Stimulated activated naive CD8-positive, alpha-beta T cell treated with anti-CD3 and anti-CD28 coated beads, Interleukin-15, amount 100 ng/mL, for 72 hours (primary cell): ENCODE data around the gene CPNE9.

ENCODE experiments used
- ATAC-seq: fragments of 150-1000 bp; cut with Tn5 transposase; 2 replicates; pipeline ENCODE4 v1.10.0; 2021; ENCODE audit warnings: mild to moderate bottlenecking, moderate library complexity
- DNase-seq, 2 donors: peaks; one replicate each; pipeline ENCODE4 v3.0.0; 2021 to 2022
- H3K27ac Mint-ChIP-seq, 2 donors: one replicate each; pipeline ENCODE4 v1.8.0; 2022; ENCODE audit warnings: mild to moderate bottlenecking in 2 of 2, mixed read lengths in 2 of 2, moderate library complexity in 2 of 2
- H3K27me3 Mint-ChIP-seq: one replicate; pipeline ENCODE4 v1.8.0; 2022; ENCODE audit warnings: mixed read lengths
- H3K4me1 Mint-ChIP-seq: one replicate; pipeline ENCODE4 v1.8.0; 2022; ENCODE audit warnings: mild to moderate bottlenecking, mixed read lengths
- H3K4me3 Mint-ChIP-seq, 2 donors: one replicate each; pipeline ENCODE4 v1.8.0; 2022; ENCODE audit warnings: mild to moderate bottlenecking in 2 of 2, mixed read lengths in 2 of 2, moderate library complexity in 1 of 2
- H3K9me3 Mint-ChIP-seq, 2 donors: one replicate each; pipeline ENCODE4 v1.8.0; 2022; ENCODE audit warnings: mixed read lengths in 2 of 2

CPNE9 gene

DNA sequence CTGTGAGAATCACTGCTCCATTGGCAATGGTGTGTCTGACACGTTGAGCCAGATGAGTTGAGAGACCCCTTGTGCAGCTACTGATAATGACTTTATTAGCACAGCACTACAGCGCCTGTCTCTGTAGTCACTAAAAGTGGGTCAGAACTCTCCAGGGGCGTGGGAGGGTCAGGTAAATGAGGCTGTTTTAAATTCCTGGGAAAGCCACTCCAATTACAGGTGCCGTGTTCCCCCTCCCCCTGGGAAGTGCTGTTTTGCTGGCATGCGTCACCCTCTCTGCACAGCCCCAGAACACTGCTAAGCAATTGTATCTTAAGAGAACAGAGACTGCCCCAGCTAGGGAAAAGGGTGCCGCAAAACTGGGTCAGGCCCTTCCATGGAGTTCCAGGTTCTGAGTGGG lies 21.5 kb upstream of the CPNE9 start:
- Mint-ChIP-seq H3K9me3 (no peaks in the 10 kb centered on the region), H3K4me1 (no peaks in the 10 kb centered on the region), H3K4me3 (no peak overlapping the region), H3K27me3 (no peaks in the 10 kb centered on the region), H3K27ac (no peak overlapping the region)
- no peak for DNase-seq
- no peak for ATAC-seq

DNA sequence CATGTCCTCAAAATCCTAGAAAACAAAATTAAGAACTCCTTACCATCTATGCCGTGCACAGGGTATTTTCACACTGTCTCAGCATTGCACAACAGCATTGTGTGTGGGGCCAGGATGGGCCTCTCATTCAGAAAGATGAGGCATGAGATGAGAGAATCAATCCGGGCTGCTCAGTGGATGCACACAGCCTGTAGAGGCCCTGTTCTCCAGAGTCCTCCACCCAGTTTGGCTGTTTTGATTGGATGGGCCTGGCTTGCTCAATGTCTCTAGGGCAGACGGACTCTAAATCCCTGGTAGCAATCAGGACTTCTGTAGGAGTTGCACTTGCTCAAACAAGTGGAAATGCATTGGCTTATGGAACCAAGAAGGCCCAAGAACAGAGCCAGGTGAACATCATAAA lies 20.2 kb upstream of the CPNE9 start:
- Mint-ChIP-seq H3K4me3 (no peak overlapping the region), H3K27ac (no peak overlapping the region), H3K27me3 (no peaks in the 10 kb centered on the region), H3K4me1 (no peaks in the 10 kb centered on the region), H3K9me3 (no peaks in the 10 kb centered on the region)
- DNase-seq (no peak), ATAC-seq (no peak)

- Mint-ChIP-seq H3K27ac (peak overlapping the region in 1 of 2 donors; percentile 57), H3K9me3 (no peaks in the 10 kb centered on the region), H3K27me3 (no peaks in the 10 kb centered on the region), H3K4me3 (no peak overlapping the region), H3K4me1 (no peaks in the 10 kb centered on the region)
- no peak for ATAC-seq
- no peak for DNase-seq
Observed at GRCh38 chr3:9685216-9686049, 18.2 kb upstream of the CPNE9 start.

GRCh38 chr3:9686050-9686550 lies 17.5 kb upstream of the CPNE9 start:
- DNase-seq, result no peak
- H3K4me3 Mint-ChIP-seq, result no peak overlapping the region
- H3K27me3 Mint-ChIP-seq, result no peaks in the 10 kb centered on the region
- no peaks in the 10 kb centered on the region for H3K9me3 Mint-ChIP-seq
- ATAC-seq, result no peak
- H3K4me1 Mint-ChIP-seq, result no peaks in the 10 kb centered on the region
- peak overlapping the region in 1 of 2 donors; percentile 91 for H3K27ac Mint-ChIP-seq

- Mint-ChIP-seq H3K9me3 (no peaks in the 10 kb centered on the region), H3K27ac (no peak overlapping the region), H3K4me1 (no peaks in the 10 kb centered on the region), H3K27me3 (no peaks in the 10 kb centered on the region), H3K4me3 (no peak overlapping the region)
- ATAC-seq (no peak), DNase-seq (no peak)
Observed at GRCh38 chr3:9686703-9687102, 16.9 kb upstream of the CPNE9 start.

DNA sequence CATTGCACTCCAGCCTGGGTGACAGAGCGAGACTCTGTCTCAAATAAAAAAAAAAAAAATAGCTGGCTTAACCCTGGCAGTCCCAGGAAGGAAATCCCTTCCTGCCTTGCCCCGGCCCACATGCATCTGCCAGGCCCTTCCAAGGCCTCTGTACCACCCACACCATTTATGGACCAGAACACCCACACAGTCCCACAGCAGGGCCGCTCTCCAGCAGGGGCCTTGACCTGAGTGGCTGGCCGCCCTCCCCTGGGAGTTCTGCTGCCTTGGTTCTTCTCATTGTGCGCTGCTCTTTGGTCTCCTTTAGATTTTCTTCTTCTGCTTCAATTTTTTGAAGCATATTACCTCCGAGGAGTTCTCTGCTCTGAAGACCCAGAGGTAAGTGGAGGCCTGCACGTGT lies 16.1 kb upstream of the CPNE9 start:
- Mint-ChIP-seq H3K27ac (no peak overlapping the region), H3K4me1 (no peaks in the 10 kb centered on the region), H3K27me3 (no peaks in the 10 kb centered on the region), H3K9me3 (no peaks in the 10 kb centered on the region), H3K4me3 (no peak overlapping the region)
- no peak for ATAC-seq
- DNase-seq, result no peak

DNA sequence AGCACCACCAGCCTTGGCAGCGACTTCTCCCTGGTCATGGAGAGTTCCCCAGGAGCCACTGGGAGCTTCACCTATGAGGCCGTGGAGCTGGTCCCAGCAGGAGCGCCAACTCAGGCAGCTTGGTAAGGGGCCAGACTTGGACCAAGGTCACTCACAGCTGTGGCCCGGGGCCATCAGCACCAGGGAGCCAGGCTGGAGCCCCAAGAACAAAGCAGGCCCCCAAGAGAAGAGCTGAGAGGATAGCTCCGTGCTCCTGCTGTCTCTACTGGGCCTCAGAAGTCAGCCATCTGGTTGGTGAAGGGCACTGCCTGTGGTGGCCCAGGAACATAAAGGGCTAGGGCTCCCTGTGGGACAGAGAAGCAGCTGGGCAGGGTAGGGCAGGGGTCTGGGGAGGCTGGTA lies 14.7 kb upstream of the CPNE9 start:
- ATAC-seq (no peak), DNase-seq (no peak)
- Mint-ChIP-seq H3K9me3 (no peaks in the 10 kb centered on the region), H3K27me3 (no peaks in the 10 kb centered on the region), H3K4me3 (no peak overlapping the region), H3K27ac (peak overlapping the region in 1 of 2 donors; percentile 79), H3K4me1 (no peaks in the 10 kb centered on the region)

DNA sequence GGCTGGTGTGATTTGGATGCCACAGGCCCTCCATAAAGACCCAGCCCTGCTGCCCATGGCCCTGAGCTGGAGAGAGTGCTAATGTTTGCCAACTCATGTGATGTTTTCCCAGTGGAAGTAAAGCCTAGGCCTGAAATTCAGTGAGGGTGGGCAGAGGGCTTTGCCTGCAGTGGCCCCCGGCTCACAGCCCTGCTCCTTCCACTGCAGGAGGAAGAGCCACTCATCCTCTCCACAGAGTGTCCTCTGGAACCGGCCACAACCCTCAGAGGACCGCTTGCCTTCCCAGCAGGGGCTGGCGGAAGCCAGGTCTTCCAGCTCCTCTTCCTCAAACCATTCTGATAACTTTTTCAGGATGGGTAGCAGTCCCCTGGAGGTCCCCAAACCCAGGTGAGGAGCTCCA lies 13.9 kb upstream of the CPNE9 start:
- DNase-seq (no peak), ATAC-seq (no peak)
- Mint-ChIP-seq H3K4me1 (no peaks in the 10 kb centered on the region), H3K27me3 (no peaks in the 10 kb centered on the region), H3K27ac (peak overlapping the region in 1 of 2 donors; percentile 29), H3K9me3 (no peaks in the 10 kb centered on the region), H3K4me3 (no peak overlapping the region)

- Mint-ChIP-seq H3K4me3 (no peak overlapping the region), H3K27ac (peak overlapping the region in 1 of 2 donors; percentile 38), H3K9me3 (no peaks in the 10 kb centered on the region), H3K27me3 (no peaks in the 10 kb centered on the region), H3K4me1 (no peaks in the 10 kb centered on the region)
- no peak for DNase-seq
- no peak for ATAC-seq
Observed at GRCh38 chr3:9690451-9691450, 12.9 kb upstream of the CPNE9 start.

GRCh38 chr3:9691636-9692035 lies 12.0 kb upstream of the CPNE9 start:
- no peak for DNase-seq
- ATAC-seq, result no peak
- no peak overlapping the region for H3K4me3 Mint-ChIP-seq
- peak overlapping the region in 1 of 2 donors; percentile 73 for H3K27ac Mint-ChIP-seq
- H3K4me1 Mint-ChIP-seq, result no peaks in the 10 kb centered on the region
- no peaks in the 10 kb centered on the region for H3K27me3 Mint-ChIP-seq
- H3K9me3 Mint-ChIP-seq, result no peaks in the 10 kb centered on the region

- no peak for ATAC-seq
- Mint-ChIP-seq H3K4me1 (no peaks in the 10 kb centered on the region), H3K27me3 (no peaks in the 10 kb centered on the region), H3K27ac (no peak overlapping the region), H3K4me3 (no peak overlapping the region), H3K9me3 (no peaks in the 10 kb centered on the region)
- no peak for DNase-seq
Observed at GRCh38 chr3:9692416-9692815, 11.2 kb upstream of the CPNE9 start.

DNA sequence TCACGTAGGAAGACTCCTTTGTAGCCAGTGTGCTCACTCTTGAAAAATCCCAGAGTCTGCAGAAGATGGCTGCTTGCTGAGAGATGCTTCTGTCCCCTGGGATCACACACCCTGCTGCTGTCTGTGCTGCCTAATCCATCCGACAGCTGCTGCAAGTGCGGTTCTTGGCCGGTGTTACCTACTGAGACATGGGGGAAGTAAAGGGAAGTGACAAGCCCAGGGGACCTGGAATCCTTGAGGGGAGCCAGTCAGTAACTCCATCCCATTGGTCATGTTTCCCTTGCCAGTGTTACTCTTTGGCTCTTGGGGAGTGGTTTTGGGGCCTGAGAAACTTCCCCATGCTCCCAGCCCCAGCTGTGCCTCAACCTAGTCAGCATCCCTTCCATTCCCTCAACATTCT lies 8.3 kb upstream of the CPNE9 start:
- Mint-ChIP-seq H3K4me3 (no peak overlapping the region), H3K9me3 (no peaks in the 10 kb centered on the region), H3K27ac (no peak overlapping the region), H3K4me1 (no peaks in the 10 kb centered on the region), H3K27me3 (no peaks in the 10 kb centered on the region)
- DNase-seq (no peak), ATAC-seq (no peak)

DNA sequence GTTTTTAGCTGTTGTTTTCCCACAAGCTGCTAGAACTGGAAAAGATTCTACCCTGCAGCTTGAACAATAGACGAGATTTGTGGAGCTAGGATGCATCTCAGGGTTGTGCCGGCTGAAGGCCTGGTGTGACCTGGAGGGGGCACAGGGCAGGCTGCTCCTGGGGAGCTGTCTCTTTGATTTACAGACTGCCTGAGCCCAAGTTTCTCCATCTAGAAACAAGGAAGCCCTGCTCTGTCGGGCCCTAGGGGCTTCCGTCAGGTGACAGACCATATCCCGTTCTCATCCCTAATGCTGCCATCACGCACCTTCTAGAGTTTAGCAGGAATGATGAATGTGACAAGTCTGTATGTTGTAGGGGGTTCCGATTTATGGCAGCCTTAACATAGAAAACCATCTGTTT lies 7.9 kb upstream of the CPNE9 start:
- H3K27me3 Mint-ChIP-seq, result no peaks in the 10 kb centered on the region
- no peak overlapping the region for H3K4me3 Mint-ChIP-seq
- no peak for DNase-seq
- no peak for ATAC-seq
- H3K4me1 Mint-ChIP-seq, result no peaks in the 10 kb centered on the region
- H3K27ac Mint-ChIP-seq, result no peak overlapping the region
- H3K9me3 Mint-ChIP-seq, result no peaks in the 10 kb centered on the region

GRCh38 chr3:9696480-9697220 lies 7.0 kb upstream of the CPNE9 start:
- DNase-seq, result no peak
- Mint-ChIP-seq H3K27me3 (no peaks in the 10 kb centered on the region), H3K27ac (peak overlapping the region in 1 of 2 donors; percentile 68), H3K4me1 (no peaks in the 10 kb centered on the region), H3K9me3 (no peaks in the 10 kb centered on the region), H3K4me3 (no peak overlapping the region)
- no peak for ATAC-seq

GRCh38 chr3:9697892-9698291 lies 5.7 kb upstream of the CPNE9 start:
- ATAC-seq, result no peak
- H3K27me3 Mint-ChIP-seq, result peaks cover 2% of the 10 kb centered on the region
- H3K4me1 Mint-ChIP-seq, result no peaks in the 10 kb centered on the region
- H3K9me3 Mint-ChIP-seq, result no peaks in the 10 kb centered on the region
- H3K27ac Mint-ChIP-seq, result no peak overlapping the region
- no peak for DNase-seq
- H3K4me3 Mint-ChIP-seq, result no peak overlapping the region
